GM13977 (cell line): ENCODE results near the gene ARPC1A.

ENCODE experiments used
- DNase-seq: peaks from one replicate; pipeline ENCODE4 v3.0.0; 2012; ENCODE audit warnings: low spot score
- CTCF ChIP-seq: IDR thresholded peaks from 2 replicates; pipeline ENCODE4 v1.5.1; 2012; ENCODE audit warnings: mild to moderate bottlenecking, control low read depth; ENCODE audit not compliant: insufficient read depth; ENCODE audit errors: extremely low read depth, missing control alignments
- in situ Hi-C: fragments of 300-500 bp; cut with MboI; formaldehyde crosslinking; loops from one replicate; pipeline ENCODE4 v1.12.0; 2022; ENCODE audit warnings: low sequenced_read_pairs, low pct_unique_long_range_greater_than_20kb, mixed read lengths, inconsistent platforms; ENCODE audit not compliant: unreplicated experiment

The ARPC1A gene

GRCh38 chr7:99308461-99309074 lies 17.1 kb upstream of the ARPC1A start:
- in situ Hi-C loops = no loop called here
- no peak for DNase-seq
- no peak for TF ChIP-seq CTCF

GRCh38 chr7:99309111-99309510 lies 16.6 kb upstream of the ARPC1A start:
- in situ Hi-C loops = no loop called here
- no peak for TF ChIP-seq CTCF
- no peak for DNase-seq

GRCh38 chr7:99310004-99310403 lies 15.7 kb upstream of the ARPC1A start:
- TF ChIP-seq CTCF = no peak
- in situ Hi-C loops = no loop called here
- no peak for DNase-seq

GRCh38 chr7:99311702-99312101 lies 14.0 kb upstream of the ARPC1A start:
- in situ Hi-C loops = no loop called here
- TF ChIP-seq CTCF = no peak
- DNase-seq = no peak

GRCh38 chr7:99312316-99313203 lies 13.1 kb upstream of the ARPC1A start:
- peak; percentile 80 for TF ChIP-seq CTCF
- in situ Hi-C loops = no loop called here
- peak; percentile 75 for DNase-seq

GRCh38 chr7:99313204-99313573 lies 12.5 kb upstream of the ARPC1A start:
- no peak for DNase-seq
- in situ Hi-C loops = no loop called here
- TF ChIP-seq CTCF = no peak
